OCI-LY7 (cell line): Measurements from ENCODE around the gene CTNNA2. TPM values are rescaled to one million over a fixed set of nuclear protein-coding genes. Genes with fewer than 3 reads are reported as not detected.

Experiments used
- BruUV-seq: library from RNA; stranded (reverse); fragments of 400-500 nt; replicated peaks from 2 replicates; lab custom pipeline; 2021; lab: Mats Ljungman, UMichigan
- CTCF ChIA-PET: fragments of 300-600 bp; sonication (Branson Sonifier 250); formaldehyde crosslinking; loops from one replicate; lab custom pipeline; 2022; ENCODE audit warnings: antibody characterized with exemption; ENCODE audit not compliant: unreplicated experiment; lab: Charles Lee
- POLR2A ChIA-PET: fragments of 300-600 bp; sonication (Branson Sonifier 250); formaldehyde crosslinking; loops from one replicate; lab custom pipeline; 2022; ENCODE audit warnings: antibody characterized with exemption; lab: Charles Lee
- DNase-seq: peaks from one replicate; pipeline ENCODE4 v3.0.0-alpha.2; 2015; ENCODE audit warnings: low spot score
- H2AFZ ChIP-seq: fragments of 200-600 bp; sonication (generic), shearing (Covaris generic); 2 replicates; pipeline ENCODE4 v1.6.1; 2014; ENCODE audit warnings: mild to moderate bottlenecking, antibody characterized with exemption, low read length, moderate library complexity
- H3K27ac ChIP-seq: fragments of 200-600 bp; sonication (generic); 2 replicates; pipeline ENCODE4 v1.5.1; 2014; ENCODE audit warnings: mixed run types, low read depth, mild to moderate bottlenecking, moderate library complexity, low read length, inconsistent platforms; ENCODE audit not compliant: poor library complexity, severe bottlenecking
- H3K36me3 ChIP-seq: fragments of 200-600 bp; sonication (generic); 2 replicates; pipeline ENCODE4 v1.6.1; 2014; ENCODE audit warnings: mild to moderate bottlenecking, antibody characterized with exemption, low read length, moderate library complexity, mixed read lengths; ENCODE audit not compliant: insufficient read depth
- H3K4me1 ChIP-seq: fragments of 200-600 bp; sonication (generic); 2 replicates; pipeline ENCODE4 v1.5.1; 2014; ENCODE audit warnings: mild to moderate bottlenecking, low read length; ENCODE audit not compliant: insufficient read depth, poor library complexity, severe bottlenecking
- H3K4me2 ChIP-seq: fragments of 200-600 bp; sonication (generic); 2 replicates; pipeline ENCODE4 v1.6.1; 2014; ENCODE audit warnings: mild to moderate bottlenecking, low read length
- H3K4me3 ChIP-seq: fragments of 200-600 bp; sonication (generic); 2 replicates; pipeline ENCODE4 v1.5.1; 2014; ENCODE audit warnings: mild to moderate bottlenecking, low read depth, low read length; ENCODE audit not compliant: poor library complexity, severe bottlenecking
- H3K79me2 ChIP-seq: fragments of 200-600 bp; sonication (generic); 2 replicates; pipeline ENCODE4 v1.6.1; 2016; ENCODE audit warnings: low read depth, mild to moderate bottlenecking, low read length, moderate library complexity, mixed read lengths; ENCODE audit not compliant: insufficient read depth
- H3K9me2 ChIP-seq: fragments of 200-600 bp; sonication (generic); 2 replicates; pipeline ENCODE4 v1.6.1; 2016; ENCODE audit warnings: mild to moderate bottlenecking, low read length, mixed read lengths; ENCODE audit not compliant: insufficient read depth
- H3K9me3 ChIP-seq: fragments of 200-600 bp; sonication (generic); 2 replicates; pipeline ENCODE4 v1.6.1; 2014; ENCODE audit warnings: mild to moderate bottlenecking, mixed run types, low read length, mixed read lengths
- H4K20me1 ChIP-seq: fragments of 200-600 bp; sonication (generic); 2 replicates; pipeline ENCODE4 v1.6.1; 2014; ENCODE audit warnings: mild to moderate bottlenecking, antibody characterized with exemption, low read length, moderate library complexity, mixed read lengths; ENCODE audit not compliant: insufficient read depth
- CTCF ChIP-seq: fragments of 200-600 bp; sonication (generic); conservative IDR thresholded peaks from 2 replicates; pipeline ENCODE4 v1.5.1; 2014; ENCODE audit warnings: mild to moderate bottlenecking, antibody characterized with exemption, low read length, moderate library complexity, mixed read lengths
- EZH2phosphoT487 ChIP-seq: fragments of 200-600 bp; sonication (generic); IDR thresholded peaks from 2 replicates; pipeline ENCODE4 v1.6.1; 2018; ENCODE audit warnings: low read depth, borderline replicate concordance, mild to moderate bottlenecking, mixed run types, antibody characterized with exemption, low read length, moderate library complexity, mixed read lengths
- intact Hi-C: fragments of 100-400 bp; cut with micrococcal nuclease; formaldehyde crosslinking; loops from one replicate; pipeline ENCODE4 v1.10.0; 2022; ENCODE audit not compliant: unreplicated experiment
- total RNA-seq, 2 experiments: library from RNA; depleted of rRNA in 1 of 2; stranded (reverse); fragments of >200 nt in 1 of 2; shearing (Covaris generic) in 1 of 2; gene quantifications; 2 replicates each; pipeline ENCODE4 v1.2.3, GENCODE V29; 2014 to 2022

Gene CTNNA2
- total RNA-seq, 2 experiments from 2014 or later: 0.19 to 2.7 TPM

- Histone ChIP-seq H3K4me2 (no peak overlapping the region), H3K27ac (no peak overlapping the region), H3K9me2 (no peaks in the 10 kb centered on the region), H3K9me3 (no peaks in the 10 kb centered on the region), H3K4me1 (no peaks in the 10 kb centered on the region), H3K79me2 (no peaks in the 10 kb centered on the region), H3K4me3 (no peak overlapping the region), H3K36me3 (no peaks in the 10 kb centered on the region), H4K20me1 (no peaks in the 10 kb centered on the region), H2AFZ (no peak overlapping the region)
- ChIA-PET POLR2A (no interaction called here), CTCF (no interaction called here)
- intact Hi-C loops: no loop called here
- no peak for DNase-seq
- TF ChIP-seq CTCF: no peak
- no peak for TF ChIP-seq EZH2phosphoT487
- no TSS peak for BruUV-seq
Observed at GRCh38 chr2:79960035-79960434, 447.2 kb downstream of the CTNNA2 start.

GRCh38 chr2:79960519-79960918 is 447.7 kb downstream of the CTNNA2 start:
- no peaks in the 10 kb centered on the region for H3K4me1 ChIP-seq
- H4K20me1 ChIP-seq: no peaks in the 10 kb centered on the region
- intact Hi-C loops: no loop called here
- no peak overlapping the region for H2AFZ ChIP-seq
- H3K9me2 ChIP-seq: no peaks in the 10 kb centered on the region
- DNase-seq: no peak
- POLR2A ChIA-PET: no interaction called here
- H3K4me2 ChIP-seq: no peak overlapping the region
- H3K27ac ChIP-seq: no peak overlapping the region
- BruUV-seq: no TSS peak
- CTCF ChIA-PET: no interaction called here
- no peaks in the 10 kb centered on the region for H3K36me3 ChIP-seq
- no peak for TF ChIP-seq EZH2phosphoT487
- TF ChIP-seq CTCF: no peak
- H3K4me3 ChIP-seq: no peak overlapping the region
- H3K79me2 ChIP-seq: no peaks in the 10 kb centered on the region
- no peaks in the 10 kb centered on the region for H3K9me3 ChIP-seq

GRCh38 chr2:79964966-79965365 is 452.1 kb downstream of the CTNNA2 start:
- Histone ChIP-seq H3K36me3 (no peaks in the 10 kb centered on the region), H3K4me1 (no peaks in the 10 kb centered on the region), H3K4me3 (no peak overlapping the region), H3K9me3 (no peaks in the 10 kb centered on the region), H3K79me2 (no peaks in the 10 kb centered on the region), H4K20me1 (no peaks in the 10 kb centered on the region), H2AFZ (no peak overlapping the region), H3K9me2 (no peaks in the 10 kb centered on the region), H3K4me2 (no peak overlapping the region), H3K27ac (no peak overlapping the region)
- intact Hi-C loops: no loop called here
- ChIA-PET POLR2A (no interaction called here), CTCF (no interaction called here)
- no peak for DNase-seq
- no peak for TF ChIP-seq CTCF
- TF ChIP-seq EZH2phosphoT487: no peak
- BruUV-seq: no TSS peak
